Thymus (tissue), 11 donors: ENCODE measurements around the gene TESK2. TPM values are rescaled to one million over a fixed set of nuclear protein-coding genes. Genes with fewer than 3 reads are reported as not detected.
"Not testable (repeated sequence)": the region's sequence is repeated elsewhere in the genome, so short reads cannot be mapped to it uniquely, and the experiment has no call there.

Experiments
- DNase-seq, 9 donors: peaks; one replicate each; pipeline ENCODE4 v3.0.0-alpha.2; 2013; ENCODE audit warnings: low spot score in 9 of 9, low read depth in 6 of 9, missing footprints in 1 of 9
- H3K27ac ChIP-seq, 2 donors: one replicate each; pipeline ENCODE4 v1.5.1; 2013; ENCODE audit warnings: control low read depth in 1 of 2, low read depth in 1 of 2, low read length in 1 of 2, mild to moderate bottlenecking in 1 of 2, moderate library complexity in 1 of 2
- H3K27me3 ChIP-seq, 2 donors: one replicate each; pipeline ENCODE4 v1.5.1; 2013; ENCODE audit warnings: low read length in 1 of 2; ENCODE audit not compliant: control insufficient read depth in 2 of 2, insufficient read depth in 1 of 2
- H3K36me3 ChIP-seq, 2 donors: one replicate each; pipeline ENCODE4 v1.5.1; 2013; ENCODE audit warnings: low read length in 1 of 2, mild to moderate bottlenecking in 1 of 2, moderate library complexity in 1 of 2; ENCODE audit not compliant: control insufficient read depth in 2 of 2, insufficient read depth in 2 of 2
- H3K4me1 ChIP-seq, 2 donors: one replicate each; pipeline ENCODE4 v1.5.1; 2013; ENCODE audit warnings: low read length in 2 of 2; ENCODE audit not compliant: control insufficient read depth in 2 of 2, insufficient read depth in 2 of 2
- H3K4me3 ChIP-seq, 2 donors: one replicate each; pipeline ENCODE4 v1.5.1; 2013; ENCODE audit warnings: low read length in 2 of 2, control low read depth in 1 of 2, mild to moderate bottlenecking in 1 of 2
- H3K9me3 ChIP-seq, 2 donors: one replicate each; pipeline ENCODE4 v1.5.1; 2013; ENCODE audit warnings: low read length in 1 of 2, mild to moderate bottlenecking in 1 of 2; ENCODE audit not compliant: control insufficient read depth in 2 of 2, insufficient read depth in 1 of 2
- WGBS: extraction: QIAGEN DNeasy Blood & Tissue Kit; methylation state at CpG from one replicate; pipeline ENCODE4 v1.1.7; 2013; 5-methylcytosine and 5-hydroxymethylcytosine counted together
- polyA plus RNA-seq: library from polyadenylated mRNA; stranded (reverse); fragments of 200-250 nt; gene quantifications from one replicate; pipeline ENCODE4 v1.2.3, GENCODE V29; 2013
- total RNA-seq: library from RNA; stranded (reverse); fragments of 120-200 nt; gene quantifications from one replicate; pipeline ENCODE4 v1.2.4, GENCODE V29; 2013
- donor health status: healthy.

TESK2 gene
- total and polyA plus RNA-seq, 2 donors = 3.9 to 6.6 TPM

DNA sequence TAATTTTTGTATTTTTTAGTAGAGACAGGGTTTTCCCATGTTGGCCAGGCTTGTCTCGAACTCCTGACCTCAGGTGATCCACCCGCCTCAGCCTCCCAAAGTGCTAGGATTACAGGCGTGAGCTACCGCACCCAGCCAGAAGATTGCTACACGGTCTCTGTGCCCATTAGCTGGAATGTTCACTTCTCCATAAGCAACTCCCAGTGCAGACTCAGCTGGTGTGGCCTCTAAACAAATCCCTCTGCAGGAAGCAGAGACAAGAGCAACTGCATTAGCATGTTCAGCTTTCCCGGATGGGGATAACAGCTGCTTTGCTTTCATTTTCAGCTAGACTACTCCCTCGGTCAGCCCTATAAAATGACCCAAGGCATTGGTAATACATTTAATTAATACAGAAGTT is 130.0 kb downstream of the TESK2 start:
- H3K27me3 ChIP-seq, H3K27ac ChIP-seq, H3K36me3 ChIP-seq, H3K9me3 ChIP-seq, DNase-seq, H3K4me1 ChIP-seq, H3K4me3 ChIP-seq: not testable (repeated sequence)
- WGBS = 79% methylated on average over 7 of the region's 7 CpGs

GRCh38 chr1:45359882-45360513 is 131.0 kb downstream of the TESK2 start:
- H3K36me3 ChIP-seq = no peaks in the 10 kb centered on the region
- WGBS = 40% methylated on average over 7 of the region's 7 CpGs
- H3K9me3 ChIP-seq = no peaks in the 10 kb centered on the region
- DNase-seq = peak in 7 of 9 donors; percentile 16 to 72 (median 33)
- H3K4me1 ChIP-seq = peaks cover 0 to 5% of the 10 kb centered on the region in 2 donors
- no peak overlapping the region for H3K4me3 ChIP-seq
- peak overlapping the region in 1 of 2 donors; percentile 34 for H3K27ac ChIP-seq
- no peaks in the 10 kb centered on the region for H3K27me3 ChIP-seq

- Histone ChIP-seq H3K36me3 (peaks cover 0 to 3% of the 10 kb centered on the region in 2 donors), H3K9me3 (no peaks in the 10 kb centered on the region), H3K27me3 (no peaks in the 10 kb centered on the region), H3K4me1 (peaks cover 0 to 5% of the 10 kb centered on the region in 2 donors), H3K27ac (no peak overlapping the region), H3K4me3 (no peak overlapping the region)
- DNase-seq = no peak
- 95% methylated on average over 4 of the region's 4 CpGs for WGBS
Observed at GRCh38 chr1:45356186-45356585, 134.8 kb downstream of the TESK2 start.

GRCh38 chr1:45355683-45356082 is 135.3 kb downstream of the TESK2 start:
- Histone ChIP-seq H3K9me3 (no peaks in the 10 kb centered on the region), H3K27me3 (no peaks in the 10 kb centered on the region), H3K27ac (no peak overlapping the region), H3K4me3 (no peak overlapping the region), H3K4me1 (peaks cover 0 to 4% of the 10 kb centered on the region in 2 donors), H3K36me3 (peaks cover 0 to 3% of the 10 kb centered on the region in 2 donors)
- DNase-seq = no peak
- 40% methylated on average over 2 of the region's 2 CpGs for WGBS

DNA sequence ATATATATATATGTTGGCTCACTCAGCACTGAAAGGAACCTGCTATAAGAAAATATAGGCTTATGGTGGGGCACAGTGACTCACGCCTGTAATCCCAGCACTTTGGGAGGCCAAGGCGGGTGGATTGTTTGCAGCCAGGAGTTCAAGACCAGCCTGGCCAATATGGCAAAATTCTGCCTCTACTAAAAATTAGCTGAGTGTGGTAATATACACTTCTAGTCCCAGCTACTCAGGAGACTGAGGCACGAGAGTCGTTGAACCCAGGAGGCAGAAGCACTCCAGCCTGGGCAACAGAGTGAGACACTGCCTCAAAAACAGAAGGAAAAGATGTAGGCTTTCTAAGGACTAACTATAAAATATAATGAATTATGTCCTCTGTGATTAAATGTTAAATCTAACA is 136.1 kb downstream of the TESK2 start:
- WGBS = over 99% methylated on average over 4 of the region's 4 CpGs

DNA sequence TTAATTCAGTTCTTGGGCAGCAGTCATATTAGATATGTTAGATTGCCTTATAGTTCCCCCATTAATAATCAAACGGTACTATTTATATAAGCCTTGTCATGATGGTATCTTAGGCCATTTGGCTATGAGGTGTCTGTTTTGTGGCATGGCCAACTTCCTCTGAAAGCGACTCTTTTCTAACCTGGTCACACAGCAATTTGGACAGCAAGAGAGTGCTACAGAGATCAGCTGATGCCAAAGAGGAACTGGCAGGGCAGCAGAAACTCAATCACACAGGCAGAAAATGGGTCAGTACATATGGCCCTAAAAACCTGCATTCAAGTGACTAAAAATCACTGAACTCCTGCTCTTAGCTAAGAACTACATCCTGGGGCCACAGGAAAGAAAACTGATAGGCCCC is 137.3 kb downstream of the TESK2 start:
- 95% methylated on average over 2 of the region's 2 CpGs for WGBS
- no peaks in the 10 kb centered on the region for H3K9me3 ChIP-seq
- H3K27ac ChIP-seq = no peak overlapping the region
- no peaks in the 10 kb centered on the region for H3K27me3 ChIP-seq
- peaks cover 0 to 5% of the 10 kb centered on the region in 2 donors for H3K36me3 ChIP-seq
- H3K4me1 ChIP-seq = no peaks in the 10 kb centered on the region
- H3K4me3 ChIP-seq = no peak overlapping the region
- no peak for DNase-seq

More for the DNA sequence above, 136.1 kb downstream of the TESK2 start:
- H3K4me1 ChIP-seq = no peaks in the 10 kb centered on the region
- H3K36me3 ChIP-seq = peaks cover 0 to 3% of the 10 kb centered on the region in 2 donors
- no peak overlapping the region for H3K27ac ChIP-seq
- DNase-seq = no peak
- H3K27me3 ChIP-seq = no peaks in the 10 kb centered on the region
- H3K9me3 ChIP-seq = no peaks in the 10 kb centered on the region
- H3K4me3 ChIP-seq = no peak overlapping the region

DNA sequence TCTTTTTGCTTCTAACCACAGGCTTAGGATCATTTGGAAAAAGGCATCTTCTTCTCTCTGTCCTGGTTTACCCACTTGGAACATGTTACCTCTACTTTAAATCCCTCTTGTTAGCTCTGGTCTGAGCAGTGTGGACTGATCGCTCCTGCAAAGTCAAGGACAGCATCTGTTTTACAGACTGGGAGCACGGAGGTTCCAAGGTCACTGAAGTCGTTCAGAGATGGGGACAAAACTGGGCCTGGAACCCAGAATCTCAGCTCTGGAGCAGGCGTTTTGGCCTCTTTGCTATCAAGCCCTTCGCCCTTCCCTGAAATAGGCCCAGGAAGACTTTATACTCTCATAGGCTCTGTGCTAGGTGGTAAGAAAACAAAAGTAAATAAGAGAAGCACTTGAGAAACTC is 139.5 kb downstream of the TESK2 start:
- Histone ChIP-seq H3K4me1 (no peaks in the 10 kb centered on the region), H3K9me3 (no peaks in the 10 kb centered on the region), H3K27me3 (no peaks in the 10 kb centered on the region), H3K4me3 (no peak overlapping the region), H3K36me3 (peaks cover 0 to 5% of the 10 kb centered on the region in 2 donors), H3K27ac (no peak overlapping the region)
- DNase-seq = no peak
- WGBS = 97% methylated on average over 5 of the region's 5 CpGs

GRCh38 chr1:45348966-45349677 is 141.8 kb downstream of the TESK2 start:
- H3K4me1 ChIP-seq = no peaks in the 10 kb centered on the region
- H3K9me3 ChIP-seq = no peaks in the 10 kb centered on the region
- no peaks in the 10 kb centered on the region for H3K27me3 ChIP-seq
- H3K36me3 ChIP-seq = peaks cover 15 to 29% of the 10 kb centered on the region in 2 donors
- H3K4me3 ChIP-seq = no peak overlapping the region
- 91% methylated on average over 3 of the region's 3 CpGs for WGBS
- H3K27ac ChIP-seq = peak overlapping the region; percentile 8 to 30
- DNase-seq = no peak

GRCh38 chr1:45348609-45348965 is 142.4 kb downstream of the TESK2 start:
- Histone ChIP-seq H3K9me3 (no peaks in the 10 kb centered on the region), H3K27me3 (no peaks in the 10 kb centered on the region), H3K36me3 (peaks cover 19 to 34% of the 10 kb centered on the region in 2 donors), H3K4me1 (no peaks in the 10 kb centered on the region), H3K4me3 (no peak overlapping the region), H3K27ac (peak overlapping the region in 1 of 2 donors; percentile 30)
- 92% methylated on average over 1 of the region's 1 CpG for WGBS
- no peak for DNase-seq
